Fibroblast of skin of right biceps (primary cell): ENCODE measurements around the gene AMIGO3.
A peak's percentile ranks its signal among the peaks of the same experiment; 100 is the strongest.
"Not testable (repeated sequence)": the region's sequence is repeated elsewhere in the genome, so short reads cannot be mapped to it uniquely, and the experiment has no call there.

Experiments used
- DNase-seq: peaks from one replicate; pipeline ENCODE4 v3.0.0-alpha.2; 2013

The AMIGO3 gene, protein sequence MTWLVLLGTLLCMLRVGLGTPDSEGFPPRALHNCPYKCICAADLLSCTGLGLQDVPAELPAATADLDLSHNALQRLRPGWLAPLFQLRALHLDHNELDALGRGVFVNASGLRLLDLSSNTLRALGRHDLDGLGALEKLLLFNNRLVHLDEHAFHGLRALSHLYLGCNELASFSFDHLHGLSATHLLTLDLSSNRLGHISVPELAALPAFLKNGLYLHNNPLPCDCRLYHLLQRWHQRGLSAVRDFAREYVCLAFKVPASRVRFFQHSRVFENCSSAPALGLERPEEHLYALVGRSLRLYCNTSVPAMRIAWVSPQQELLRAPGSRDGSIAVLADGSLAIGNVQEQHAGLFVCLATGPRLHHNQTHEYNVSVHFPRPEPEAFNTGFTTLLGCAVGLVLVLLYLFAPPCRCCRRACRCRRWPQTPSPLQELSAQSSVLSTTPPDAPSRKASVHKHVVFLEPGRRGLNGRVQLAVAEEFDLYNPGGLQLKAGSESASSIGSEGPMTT

GRCh38 chr3:49719214-49719884 lies at the start of gene AMIGO3:
AMIGO3 (minus strand) TSS chr3:49719684; CDS start chr3:49719465, 219 bp downstream.
- DNase-seq, result peak; percentile 92

- no peak for DNase-seq
Observed at GRCh38 chr3:49763981-49764380, 44.5 kb upstream of the AMIGO3 start.

DNA sequence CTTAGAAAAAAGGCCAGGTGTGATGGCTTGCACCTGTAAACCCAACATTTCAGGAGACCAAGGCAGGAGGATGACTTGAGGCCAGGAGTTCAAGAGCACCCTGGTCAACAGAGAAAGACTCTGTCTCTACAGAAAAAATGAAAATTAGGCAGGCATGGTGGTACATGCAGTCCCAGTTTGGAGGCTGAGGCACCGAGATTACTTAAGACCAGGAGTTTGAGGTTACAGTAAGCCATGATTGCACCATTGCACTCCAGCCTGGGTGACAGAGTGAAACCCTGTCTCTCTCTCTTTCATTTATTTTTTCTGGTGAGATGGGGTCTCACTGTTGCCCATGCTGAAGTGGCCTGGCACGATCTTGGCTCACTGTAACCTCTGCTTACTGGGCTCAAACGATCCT lies 42.2 kb upstream of the AMIGO3 start:
- no peak for DNase-seq

DNA sequence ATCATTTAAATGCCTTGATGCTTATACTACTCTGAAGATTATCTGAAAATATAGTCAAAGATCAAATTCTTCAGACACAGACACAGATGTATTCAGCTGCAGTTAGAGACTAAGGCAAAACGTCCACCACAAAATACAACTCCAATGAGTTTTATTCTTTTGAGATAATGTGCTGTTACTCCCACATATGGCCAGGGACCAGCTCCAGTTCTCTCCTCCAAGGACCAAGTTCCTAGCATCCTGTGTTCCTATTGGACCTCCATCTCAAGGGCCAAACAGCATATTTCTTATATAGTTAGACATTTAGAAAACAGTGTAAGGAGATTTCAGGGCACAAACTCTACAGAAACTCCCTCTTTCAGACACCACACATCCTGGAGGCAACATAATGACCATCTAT lies 39.7 kb upstream of the AMIGO3 start:
- no peak for DNase-seq

- no peak for DNase-seq
Observed at GRCh38 chr3:49757197-49757596, 37.7 kb upstream of the AMIGO3 start.

DNA sequence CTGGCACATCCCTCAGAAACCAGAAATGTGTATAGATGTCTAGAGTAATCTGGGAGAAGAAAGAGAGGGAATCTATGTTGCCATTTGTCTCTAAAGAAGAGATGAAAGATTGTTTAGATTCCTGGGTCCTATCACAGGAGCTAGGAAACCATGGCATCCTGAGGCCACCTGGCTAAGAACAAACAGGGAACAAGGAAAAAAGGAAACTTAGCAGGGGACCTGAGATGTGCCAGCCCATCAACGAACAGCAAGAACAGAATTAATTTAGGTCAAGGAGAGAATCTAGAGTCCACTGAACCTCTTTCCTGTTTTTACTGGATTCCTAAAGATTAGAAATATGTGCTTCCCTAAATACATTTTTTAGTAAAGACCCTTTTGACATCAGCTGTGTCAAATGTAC lies 36.6 kb upstream of the AMIGO3 start:
- DNase-seq, result no peak

GRCh38 chr3:49754536-49754935 lies 35.1 kb upstream of the AMIGO3 start:
- no peak for DNase-seq

- DNase-seq, result no peak
Observed at GRCh38 chr3:49751501-49751900, 32.0 kb upstream of the AMIGO3 start.

GRCh38 chr3:49750056-49750455 lies 30.6 kb upstream of the AMIGO3 start:
- DNase-seq, result no peak

- not testable (repeated sequence) for DNase-seq
Observed at GRCh38 chr3:49748874-49749273, 29.4 kb upstream of the AMIGO3 start.

GRCh38 chr3:49747792-49748480 lies 28.5 kb upstream of the AMIGO3 start:
- DNase-seq, result peak; percentile 38

- DNase-seq, result peak; percentile 9
Observed at GRCh38 chr3:49745986-49746385, 26.5 kb upstream of the AMIGO3 start.

- no peak for DNase-seq
Observed at GRCh38 chr3:49740427-49740826, 20.9 kb upstream of the AMIGO3 start.

- DNase-seq, result no peak
Observed at GRCh38 chr3:49738067-49738713, 18.7 kb upstream of the AMIGO3 start.

DNA sequence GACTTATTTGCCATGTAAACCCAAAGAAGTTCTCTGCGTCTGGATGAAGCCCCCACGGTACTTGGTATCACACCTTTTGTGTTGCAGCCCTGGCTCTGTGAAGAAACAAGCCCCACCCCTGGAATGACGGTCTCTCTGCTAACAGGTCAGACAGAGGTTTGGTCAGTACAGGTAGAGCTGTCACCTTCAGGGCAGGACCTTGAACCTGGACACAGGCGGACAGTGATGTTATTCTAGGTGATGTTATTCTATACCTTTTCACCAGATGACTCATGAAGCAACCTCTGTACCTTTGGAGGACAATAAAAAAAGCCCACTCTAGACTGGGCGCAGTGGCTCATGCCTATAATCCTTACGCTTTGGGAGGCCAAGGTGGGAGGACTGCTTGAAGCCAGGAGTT lies 15.3 kb upstream of the AMIGO3 start:
- no peak for DNase-seq

GRCh38 chr3:49733551-49733950 lies 14.1 kb upstream of the AMIGO3 start:
- no peak for DNase-seq

DNA sequence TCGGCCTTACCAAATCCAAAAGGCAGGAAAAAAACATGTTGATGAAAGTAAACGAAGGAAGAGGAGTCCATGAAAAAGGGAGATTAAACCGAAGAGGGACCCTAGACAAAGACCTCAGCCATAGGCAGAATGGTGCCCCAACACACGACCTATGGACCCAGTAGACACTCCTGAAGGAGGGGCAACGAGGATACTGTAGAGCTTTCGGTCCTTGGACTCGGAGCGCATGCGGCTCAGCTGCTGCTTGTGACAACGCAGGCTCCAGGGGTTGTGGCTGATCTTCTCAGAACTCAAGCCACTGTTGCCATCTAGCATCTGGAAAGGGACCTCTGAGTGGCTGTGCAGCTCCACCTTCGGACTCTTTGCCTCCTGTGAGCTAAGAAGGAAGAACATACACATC lies 13.1 kb upstream of the AMIGO3 start:
- DNase-seq, result no peak

- DNase-seq, result no peak
Observed at GRCh38 chr3:49729966-49730609, 10.6 kb upstream of the AMIGO3 start.

GRCh38 chr3:49727924-49728361 lies 8.5 kb upstream of the AMIGO3 start:
- no peak for DNase-seq

DNA sequence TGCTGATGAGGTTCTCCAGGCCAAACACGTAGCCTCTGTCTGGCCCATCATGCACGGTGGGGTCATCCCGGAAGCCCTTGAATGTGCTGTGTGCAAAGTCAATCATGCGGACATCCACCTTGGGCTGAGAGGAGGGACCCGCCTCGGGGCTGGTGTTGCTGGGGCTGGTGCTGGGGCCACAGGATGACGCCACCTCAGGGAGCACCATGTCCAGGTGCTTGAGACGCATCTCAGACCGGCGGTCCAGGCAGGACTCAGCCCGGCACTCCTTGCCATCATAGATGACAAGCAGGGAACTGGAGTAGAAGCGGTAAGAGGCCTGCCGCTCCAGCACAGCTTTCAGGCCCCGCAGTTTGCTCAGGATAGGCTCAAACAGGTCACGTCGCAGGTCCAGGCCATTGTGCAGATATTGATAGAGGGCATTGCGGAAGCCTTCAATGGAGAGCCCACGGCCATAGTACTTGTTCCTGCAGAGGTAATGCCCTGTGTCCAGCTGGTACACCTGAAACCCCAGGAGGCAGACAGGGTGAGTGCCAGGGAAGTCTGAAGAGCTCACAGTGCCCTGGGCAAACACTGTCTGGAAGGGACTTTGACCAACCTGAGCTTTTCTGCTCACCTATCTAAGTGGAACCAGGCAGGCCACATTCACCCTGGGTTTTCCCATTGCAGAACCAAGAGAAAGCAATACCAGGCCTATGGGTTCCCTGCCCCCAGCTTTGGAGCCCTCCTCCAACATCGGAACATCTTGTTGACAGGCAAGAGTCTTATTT lies 7.9 kb upstream of the AMIGO3 start:
- no peak for DNase-seq

DNA sequence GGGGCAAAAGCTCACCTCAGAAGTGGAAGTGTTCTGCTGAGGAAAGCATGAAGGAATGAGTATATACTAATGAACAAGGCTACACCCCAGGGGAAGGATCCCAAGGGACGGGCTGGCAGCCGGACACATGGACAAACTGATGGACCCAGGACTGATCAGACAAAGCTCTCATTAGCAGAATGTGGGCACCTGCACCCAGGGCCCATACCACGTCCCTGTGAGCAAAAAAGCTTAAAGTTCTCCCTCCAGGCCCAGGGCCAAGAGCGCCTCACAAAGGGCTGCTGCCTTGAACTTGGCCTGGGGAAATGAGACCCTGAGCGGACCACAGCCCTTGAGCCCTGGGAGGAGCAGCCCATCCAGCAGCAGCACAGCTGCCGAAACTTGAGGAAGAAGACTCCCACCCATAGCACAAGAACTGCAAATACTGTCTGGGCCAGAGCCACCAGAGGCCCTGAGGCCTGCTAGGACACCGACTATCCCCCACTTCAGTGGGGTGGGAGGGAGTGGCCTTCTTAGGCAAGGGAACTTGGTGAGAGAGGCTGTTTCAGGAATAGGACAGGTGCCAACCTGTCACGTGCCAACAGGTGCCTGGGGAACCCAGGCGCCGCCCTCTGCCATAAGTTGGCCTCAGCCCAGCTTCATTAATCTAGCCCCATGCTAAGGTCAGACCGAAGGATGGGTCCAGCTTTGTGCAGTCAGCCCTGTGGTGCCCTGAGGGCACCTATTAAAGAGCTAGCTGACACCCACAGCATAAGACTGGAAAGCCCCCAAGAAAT lies 6.6 kb upstream of the AMIGO3 start:
- no peak for DNase-seq
